ENCODE data around the gene SCAMP2.

SCAMP2 gene

DNA sequence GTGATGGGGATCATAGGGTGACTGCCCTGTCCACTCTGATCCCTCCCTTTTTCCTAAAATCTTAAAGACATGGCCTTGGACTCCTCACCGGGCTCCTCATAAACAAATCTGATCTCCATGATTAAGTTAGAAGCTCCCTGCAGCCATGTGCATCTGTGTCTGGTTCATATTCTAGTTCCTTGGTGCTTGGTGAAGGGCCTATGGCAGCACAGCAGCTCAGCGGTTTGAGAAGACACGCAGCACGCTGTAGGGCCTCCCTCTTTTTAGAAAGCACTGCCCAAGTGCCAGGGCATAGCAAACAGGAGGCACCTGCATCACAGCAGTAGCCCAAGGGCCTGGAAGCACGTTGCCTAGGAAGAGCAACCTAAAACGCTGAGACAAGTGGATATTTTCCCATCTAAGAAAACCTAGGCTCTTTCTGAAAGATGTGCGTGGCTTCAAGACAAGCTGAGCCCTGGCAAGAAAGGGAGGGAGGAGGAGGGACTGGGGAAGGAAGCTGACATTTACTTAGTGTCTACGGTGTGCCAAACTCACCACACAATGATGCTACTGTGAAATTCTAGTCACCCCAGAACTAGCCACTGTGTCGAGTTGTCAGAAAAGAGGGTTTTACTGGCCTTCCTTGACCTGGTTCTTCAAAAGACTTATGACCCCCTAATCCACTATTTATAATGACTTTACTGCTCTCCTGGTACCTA lies 15.3 kb downstream of the SCAMP2 start:
- DNase-seq = no peak

DNA sequence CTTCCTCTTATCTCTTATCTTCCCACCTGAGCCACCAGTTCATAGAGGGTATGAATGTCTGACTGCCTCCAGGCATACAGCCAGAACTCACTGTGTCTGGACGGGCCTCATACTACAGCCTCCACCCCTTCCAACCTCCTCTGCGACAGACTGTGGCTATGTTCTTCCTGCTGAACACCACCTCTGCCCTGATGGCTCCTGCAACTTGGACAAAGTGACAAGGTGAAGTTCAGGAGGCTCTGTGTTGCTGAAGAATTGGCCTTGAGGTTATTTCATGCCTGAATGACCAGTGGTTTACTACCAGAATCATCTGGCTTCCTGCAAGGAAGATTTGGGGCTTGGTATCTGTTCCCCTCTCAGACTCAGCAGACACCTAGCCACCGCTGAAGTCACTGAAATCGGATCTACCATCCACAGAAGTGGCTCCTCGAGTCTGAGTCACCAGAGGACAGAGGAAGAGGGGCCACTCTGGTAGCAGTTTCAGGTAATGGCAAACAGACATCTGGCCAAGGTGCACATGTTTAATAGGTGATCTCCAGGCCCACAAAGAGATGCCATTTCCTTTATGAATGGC lies 16.0 kb downstream of the SCAMP2 start:
- no peak for DNase-seq

DNA sequence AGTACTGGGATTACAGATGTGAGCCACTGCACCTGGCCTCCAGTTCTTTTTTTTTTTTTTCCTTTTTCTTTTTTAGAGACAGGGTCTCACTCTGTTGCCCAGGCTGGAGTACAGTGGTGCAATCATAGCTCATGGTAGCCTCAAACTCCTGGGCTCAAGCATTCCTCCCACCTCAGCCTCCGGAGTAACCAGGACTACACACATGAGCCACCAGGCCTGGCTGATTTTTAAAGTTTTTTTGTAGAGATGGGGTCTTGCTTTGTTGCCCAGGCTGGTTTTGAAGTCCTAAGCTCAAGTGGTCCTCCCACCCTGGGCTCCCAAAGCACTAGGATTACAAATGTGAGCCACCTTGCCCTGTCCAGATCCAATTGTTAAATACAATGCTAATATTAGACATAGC lies 16.6 kb downstream of the SCAMP2 start:
- DNase-seq = no peak

DNA sequence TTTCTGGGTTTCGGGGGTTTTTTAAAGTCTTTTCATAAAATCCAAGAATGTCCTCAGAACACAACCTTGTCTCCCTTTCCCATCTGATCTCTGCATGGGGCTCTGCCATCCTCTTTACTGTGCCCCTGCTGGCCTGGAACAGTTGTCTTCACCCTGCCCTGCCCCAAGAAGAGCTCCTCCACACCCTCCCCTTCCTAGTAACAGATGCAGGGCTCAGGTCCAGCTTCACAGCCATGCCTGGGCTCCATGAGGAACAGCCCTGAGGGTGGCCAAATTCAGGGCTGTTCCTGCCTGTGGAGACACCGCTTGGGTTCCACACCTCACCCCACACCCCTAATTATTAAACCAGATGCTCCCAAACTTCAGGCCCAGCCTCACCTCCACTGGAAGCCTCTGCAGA lies 17.3 kb downstream of the SCAMP2 start:
- no peak for DNase-seq

DNA sequence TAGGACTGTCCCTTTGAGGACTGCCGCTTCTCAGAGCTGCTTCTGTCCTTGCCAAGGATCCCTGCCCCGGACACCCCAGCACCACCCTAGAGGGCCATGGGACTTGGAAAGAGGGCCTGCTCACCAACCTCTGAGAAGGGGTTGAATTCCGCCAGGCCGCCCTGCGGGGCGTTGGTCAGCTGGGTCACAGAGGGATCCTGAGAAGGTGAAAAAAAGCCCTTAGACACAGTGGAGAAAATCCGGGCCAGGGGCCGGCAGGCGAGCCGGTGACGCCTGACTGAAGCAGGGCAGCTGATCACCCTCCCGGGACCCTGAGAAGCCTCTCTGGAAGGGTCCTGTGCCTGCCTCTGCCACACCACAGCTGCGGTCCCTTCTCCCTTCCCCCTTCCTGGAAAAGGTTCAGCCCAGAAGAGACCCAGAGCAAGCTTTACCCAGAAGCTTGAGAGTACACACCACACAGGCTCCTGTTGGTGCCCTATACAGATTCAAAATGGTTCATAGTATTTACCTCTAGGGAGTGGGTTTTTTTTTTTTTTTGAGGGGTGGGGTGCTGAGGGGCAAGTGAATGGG lies 18.6 kb downstream of the SCAMP2 start:
- no peak for DNase-seq

DNA sequence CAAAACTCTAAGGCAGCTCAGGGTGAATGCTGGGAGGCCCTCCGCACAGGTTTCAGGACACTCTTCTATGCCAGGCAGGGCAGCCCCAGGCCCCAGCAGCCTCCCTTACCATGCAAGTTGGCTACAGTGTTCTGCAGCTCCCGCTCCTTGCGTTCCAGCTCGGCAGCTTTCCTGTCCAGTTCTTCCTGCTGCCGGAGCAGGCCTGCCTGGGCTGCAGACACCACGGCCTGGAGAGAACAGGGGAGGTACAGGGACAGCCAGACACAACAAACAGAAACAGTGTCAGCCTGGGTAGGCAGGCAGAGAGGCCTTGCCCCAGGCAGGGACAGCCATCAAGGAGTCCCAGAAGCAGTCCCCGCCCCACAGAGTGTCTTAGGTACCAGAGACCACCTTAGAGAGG lies 21.2 kb downstream of the SCAMP2 start:
- DNase-seq = no peak

DNA sequence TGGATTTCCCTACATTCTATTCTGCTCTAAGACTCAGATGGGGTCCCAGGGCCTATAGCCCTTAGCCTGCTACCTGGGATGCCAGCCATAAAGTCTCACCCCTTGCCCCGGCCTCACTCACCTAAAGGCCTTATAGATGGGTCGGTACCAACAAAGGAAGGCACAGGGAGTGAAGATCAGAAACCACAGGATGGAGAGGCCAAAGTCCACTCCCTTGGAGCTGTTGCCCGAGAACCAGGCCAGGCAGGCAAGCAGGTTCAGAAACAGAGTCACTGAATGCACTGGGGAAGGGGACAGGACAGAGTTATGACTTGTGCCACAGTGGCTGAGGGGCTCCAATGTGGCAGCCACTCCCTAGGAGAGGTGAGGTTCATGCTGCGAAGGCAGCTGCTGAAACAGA lies 22.8 kb downstream of the SCAMP2 start:
- DNase-seq = no peak

DNA sequence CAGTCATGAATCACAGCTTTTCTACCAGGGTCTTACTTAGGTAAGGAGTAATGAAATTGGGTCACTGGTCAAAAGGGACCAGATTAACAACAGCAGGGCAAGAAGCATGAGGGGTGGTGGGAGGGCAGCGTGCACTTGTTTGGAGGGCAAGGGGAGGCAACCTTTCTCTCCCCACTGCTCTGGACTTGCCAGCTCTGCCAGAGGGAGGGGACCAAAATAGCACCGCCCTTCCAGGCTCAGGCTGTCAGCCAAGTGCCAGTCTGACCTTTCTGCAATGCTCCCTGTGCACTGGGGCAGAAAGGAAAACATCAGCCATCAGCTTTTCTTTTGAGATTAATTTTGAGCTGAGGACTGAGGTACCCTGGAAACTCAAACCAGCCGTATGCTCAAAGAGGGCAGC lies 25.7 kb downstream of the SCAMP2 start:
- DNase-seq = no peak

DNA sequence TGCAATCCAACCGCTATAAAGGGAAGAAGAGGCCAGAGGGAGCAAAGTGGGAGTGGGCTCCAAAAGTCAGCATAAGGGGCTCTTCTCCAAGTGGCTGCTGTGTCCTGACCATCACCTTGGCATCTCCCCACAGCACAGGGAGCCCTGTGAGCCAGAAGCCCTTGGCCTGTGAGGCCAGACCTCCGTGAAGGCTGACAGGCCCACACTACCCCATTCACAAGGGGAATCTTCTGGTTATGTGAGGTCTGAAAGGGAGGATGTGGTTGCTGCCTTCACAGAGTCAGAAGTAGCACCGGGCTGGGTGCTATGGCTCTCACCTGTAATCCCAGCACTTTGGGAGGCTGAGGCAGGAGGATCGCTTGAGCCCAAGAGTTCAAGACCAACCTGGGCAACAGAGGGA lies 27.6 kb downstream of the SCAMP2 start:
- DNase-seq = peak; percentile 40

DNA sequence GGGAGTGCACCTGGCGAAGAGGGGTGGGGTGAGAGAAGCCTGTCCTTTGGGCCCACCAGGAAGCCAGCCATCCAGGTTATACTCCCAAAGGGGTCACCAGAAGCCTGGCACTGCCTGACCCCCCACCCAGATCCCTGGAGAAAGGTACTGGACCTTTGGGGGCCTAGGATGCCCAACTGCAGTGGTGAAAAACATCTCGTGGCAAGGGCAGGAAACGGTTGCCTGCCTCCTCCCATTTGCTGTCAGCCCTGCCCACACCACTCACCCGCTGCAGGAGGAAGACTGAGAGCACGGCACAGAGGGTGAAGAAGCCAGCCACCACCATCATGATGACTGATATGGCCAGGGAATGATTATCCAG lies 28.0 kb downstream of the SCAMP2 start:
- peak; percentile 79 for DNase-seq

DNA sequence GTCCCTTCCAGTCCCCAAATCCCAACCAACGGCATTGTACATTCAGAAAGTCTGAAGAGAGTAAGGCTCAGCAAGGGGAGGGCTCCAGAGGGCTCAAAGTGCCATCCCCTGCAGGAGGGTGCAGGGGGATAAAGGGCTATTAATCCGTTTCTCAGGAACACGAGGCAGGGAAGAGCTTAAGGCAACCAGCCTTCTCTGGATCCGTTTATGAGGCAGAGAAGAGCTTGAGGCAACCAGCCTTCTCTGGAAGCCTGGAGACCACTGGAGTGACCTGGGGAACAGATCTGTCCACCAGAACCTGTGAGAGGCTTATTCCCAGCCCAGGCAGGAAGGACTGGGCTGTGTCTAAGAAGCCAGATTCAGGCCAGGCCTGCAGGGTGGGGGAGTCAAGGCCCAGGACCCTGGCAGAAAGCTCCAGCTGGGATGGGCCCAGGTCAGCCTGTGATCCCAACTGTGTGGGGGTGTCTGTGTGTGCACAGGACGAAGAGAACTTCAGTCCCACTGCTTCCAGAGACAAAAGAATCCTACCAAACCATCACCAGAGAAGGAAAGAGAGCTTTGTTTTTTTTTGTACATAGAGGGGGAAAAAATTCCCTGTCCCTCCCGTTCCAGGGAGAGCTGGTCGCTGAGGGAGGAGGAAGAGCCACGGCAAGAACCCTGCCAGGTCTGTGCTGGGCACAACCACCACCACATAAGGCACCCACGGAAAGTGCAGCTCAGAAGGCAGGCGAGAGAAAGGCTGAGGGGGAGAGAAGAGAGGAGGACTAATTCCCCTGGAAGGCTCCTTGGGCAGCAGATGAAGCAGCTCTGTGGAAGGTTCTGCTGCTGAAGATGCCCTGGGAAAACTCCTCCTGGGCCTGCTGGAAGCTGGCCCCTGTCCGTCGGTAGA lies 28.6 kb downstream of the SCAMP2 start:
- no peak for DNase-seq

DNA sequence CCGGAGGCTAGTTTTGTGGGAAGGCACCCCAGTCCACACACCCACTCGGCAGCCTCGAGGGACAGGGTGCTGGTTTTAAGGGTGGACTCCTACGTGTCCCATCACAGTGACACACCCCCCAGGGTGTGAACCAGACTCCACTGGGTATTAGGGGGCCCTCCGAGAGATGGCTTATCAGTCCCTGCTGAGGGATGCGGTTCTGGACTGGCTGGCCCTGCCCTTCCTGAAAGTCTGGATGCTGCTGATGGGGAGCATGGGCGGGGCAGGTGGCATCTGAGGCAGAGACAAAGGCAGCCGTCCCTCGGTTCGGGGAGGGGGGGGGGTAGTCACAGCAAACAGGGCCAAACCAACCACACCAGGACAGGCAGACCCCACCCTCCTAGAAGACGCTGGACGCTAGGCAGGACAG lies 29.3 kb downstream of the SCAMP2 start:
- DNase-seq = no peak

DNA sequence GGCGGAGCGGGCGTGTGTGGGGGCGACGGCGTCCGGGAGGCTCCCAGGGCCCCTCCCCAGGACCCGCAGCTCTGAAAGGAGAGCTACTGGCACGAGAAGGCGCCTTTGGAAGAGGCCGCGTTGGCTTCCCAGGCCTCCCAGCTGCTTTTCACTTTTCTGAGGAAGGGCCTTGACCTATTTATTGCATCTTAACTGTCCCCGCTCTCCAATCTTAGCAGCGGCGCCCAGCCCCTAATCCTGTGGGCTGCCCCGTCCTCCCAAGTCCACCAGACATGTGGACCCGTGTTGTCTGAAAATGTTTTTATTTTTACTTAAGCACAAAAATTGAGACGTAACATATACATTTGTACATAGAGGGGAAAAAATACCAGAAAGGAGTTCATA lies 29.7 kb downstream of the SCAMP2 start:
- no peak for DNase-seq

DNA sequence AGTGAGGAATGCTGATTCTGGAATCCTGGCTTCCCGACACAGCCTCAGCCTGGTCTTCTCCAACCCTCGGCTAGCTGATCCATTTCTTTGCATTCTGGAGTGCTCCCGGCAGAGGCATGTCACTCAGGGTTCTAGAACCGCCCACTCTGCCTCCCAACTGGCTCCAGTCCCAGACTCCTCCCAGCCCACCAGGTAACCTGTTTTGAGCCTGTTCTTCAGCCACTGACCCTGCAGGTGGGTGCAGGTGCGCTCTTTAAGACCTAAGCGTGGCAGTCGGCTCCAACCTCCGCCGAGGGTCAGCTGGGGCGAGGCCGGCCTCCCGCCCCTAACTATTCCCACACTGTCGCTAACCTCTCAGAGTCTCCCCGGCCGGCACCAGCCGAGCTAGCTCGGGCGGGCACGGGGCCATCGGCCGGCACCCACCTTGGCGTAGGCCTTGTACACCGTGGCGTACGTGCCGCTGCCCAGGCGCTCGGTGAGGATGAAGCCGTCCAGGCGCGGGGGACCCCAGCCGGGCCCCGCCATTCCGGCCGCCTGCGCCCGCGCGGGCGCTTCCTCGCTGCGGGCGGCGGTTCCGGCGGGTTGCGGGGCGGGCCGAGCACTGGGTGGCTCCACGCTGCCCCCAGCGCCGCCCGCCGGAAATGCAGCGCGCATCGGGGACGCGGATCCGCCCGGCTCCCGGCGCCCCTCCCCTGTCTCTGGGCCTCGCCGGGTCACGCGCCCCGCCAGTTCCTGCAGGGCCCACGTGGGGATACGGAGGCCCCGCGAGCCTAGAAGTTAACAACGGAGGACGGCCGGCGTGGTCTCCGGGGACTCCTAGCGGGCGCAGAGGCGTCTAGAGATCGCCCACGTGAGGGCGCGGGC lies 30.4 kb downstream of the SCAMP2 start, which contains the start of gene ULK3:
Gene ULK3, minus strand, starts transcription at position 576 of the 864 bp plus-strand sequence. Its CDS starts 51 bp downstream, at position 525.
- DNase-seq = peak; percentile 94

DNA sequence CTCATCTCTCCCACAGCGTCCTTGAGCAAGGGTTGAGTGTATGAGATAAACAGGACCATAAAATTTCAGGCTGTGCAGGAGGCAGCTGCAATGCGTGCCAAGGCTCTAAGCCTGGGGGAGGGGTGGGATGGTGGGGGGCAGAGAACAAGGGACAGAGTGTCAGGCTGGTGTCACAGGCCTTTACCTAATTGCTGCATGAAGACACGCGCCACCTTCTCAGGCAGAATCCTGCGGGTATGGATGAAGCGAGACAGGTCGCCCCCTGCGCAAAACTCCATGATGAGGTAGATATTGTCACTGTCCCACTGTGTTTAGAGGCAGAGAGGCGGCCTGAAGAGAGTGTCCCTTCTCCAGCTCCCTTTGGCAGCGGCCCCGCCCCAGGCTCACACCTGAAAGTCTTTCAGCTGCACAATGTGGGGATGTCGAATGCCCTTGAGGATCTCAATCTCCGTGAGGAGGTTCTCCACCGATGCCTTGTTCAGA lies 31.2 kb downstream of the SCAMP2 start:
- no peak for DNase-seq

DNA sequence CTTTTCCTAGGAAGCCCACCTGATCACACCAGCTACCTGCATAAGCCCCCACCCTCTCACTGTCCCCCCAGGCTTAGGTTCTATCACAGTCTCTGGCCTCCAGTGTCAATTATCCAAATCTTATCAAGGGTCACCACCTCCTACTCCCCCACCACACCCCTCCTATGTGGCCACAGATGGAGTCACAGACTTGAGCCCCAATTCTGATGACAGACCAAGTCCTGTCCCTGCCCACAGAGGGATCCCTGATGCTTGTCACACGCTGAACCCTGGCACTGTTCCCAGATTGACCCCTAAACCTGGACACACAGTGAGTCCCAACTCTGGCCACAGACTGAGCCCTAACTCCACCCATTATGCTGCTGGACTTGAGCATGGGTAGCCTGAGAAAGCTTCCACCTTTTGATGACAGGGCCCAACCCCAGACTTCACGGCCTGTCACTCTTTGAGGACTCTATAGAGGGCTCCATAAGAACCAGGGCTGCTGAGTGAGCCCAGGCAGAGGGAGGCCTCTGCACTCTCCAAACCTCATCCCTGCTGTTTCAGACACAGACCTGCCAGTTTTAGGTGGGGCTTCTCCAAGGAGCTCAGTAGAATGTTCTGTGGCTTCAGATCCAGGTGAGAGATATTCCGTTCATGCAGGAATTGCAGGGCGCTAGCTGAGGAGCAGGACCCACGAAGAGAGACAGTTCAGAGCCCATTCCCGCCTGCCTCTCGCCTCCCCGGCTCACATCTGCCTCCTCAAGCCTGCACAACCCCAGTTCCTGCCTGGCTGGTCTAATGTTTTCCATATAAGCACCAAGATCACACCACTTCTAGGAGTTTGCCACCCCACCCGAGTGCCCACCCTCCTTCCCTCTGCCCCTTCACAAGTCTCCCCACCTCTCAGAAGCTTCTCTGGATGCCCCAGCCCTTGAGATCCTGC lies 32.1 kb downstream of the SCAMP2 start:
- no peak for DNase-seq

DNA sequence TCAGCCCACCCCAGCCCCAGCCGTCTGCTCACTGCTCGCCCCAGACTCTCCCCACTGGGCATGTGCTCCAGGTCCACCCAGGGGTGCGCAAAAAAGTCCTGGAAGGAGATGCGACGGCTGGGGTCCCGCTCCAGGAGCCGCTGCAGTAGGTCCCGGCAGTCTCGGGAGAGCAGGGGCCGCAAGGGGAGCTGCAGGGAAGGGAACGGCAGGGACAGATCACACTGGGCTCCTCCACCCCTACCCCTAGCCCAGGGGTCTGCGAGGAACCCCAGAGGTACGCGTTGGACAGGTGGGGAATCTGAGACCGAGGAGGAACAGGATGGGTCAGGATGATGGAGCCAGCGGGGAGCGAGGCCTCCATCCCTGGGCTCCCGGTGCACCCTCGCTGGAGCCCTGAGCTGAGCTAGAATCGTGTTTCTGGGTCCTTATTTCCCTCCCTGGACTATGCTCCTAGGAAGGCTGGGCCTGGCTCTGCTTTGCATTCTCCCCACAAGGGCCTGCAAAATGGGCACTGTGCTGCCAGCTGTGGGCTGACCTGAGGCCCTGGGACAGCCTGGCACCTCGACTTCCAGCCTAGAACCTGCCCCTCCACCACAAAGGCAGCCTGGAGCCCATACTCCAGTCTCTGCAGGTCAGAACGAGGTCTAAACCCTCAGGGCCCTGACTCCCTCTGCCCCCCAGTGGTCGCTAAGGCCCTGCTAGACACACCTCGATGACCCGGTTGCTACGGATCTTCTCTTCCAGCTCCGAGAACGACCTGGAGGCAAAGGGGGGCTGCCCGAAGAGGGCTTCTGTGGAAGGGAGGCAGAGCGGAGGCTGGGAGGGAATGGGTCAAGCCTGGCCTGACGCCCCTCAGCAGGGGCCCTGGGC lies 33.4 kb downstream of the SCAMP2 start:
- DNase-seq = no peak

DNA sequence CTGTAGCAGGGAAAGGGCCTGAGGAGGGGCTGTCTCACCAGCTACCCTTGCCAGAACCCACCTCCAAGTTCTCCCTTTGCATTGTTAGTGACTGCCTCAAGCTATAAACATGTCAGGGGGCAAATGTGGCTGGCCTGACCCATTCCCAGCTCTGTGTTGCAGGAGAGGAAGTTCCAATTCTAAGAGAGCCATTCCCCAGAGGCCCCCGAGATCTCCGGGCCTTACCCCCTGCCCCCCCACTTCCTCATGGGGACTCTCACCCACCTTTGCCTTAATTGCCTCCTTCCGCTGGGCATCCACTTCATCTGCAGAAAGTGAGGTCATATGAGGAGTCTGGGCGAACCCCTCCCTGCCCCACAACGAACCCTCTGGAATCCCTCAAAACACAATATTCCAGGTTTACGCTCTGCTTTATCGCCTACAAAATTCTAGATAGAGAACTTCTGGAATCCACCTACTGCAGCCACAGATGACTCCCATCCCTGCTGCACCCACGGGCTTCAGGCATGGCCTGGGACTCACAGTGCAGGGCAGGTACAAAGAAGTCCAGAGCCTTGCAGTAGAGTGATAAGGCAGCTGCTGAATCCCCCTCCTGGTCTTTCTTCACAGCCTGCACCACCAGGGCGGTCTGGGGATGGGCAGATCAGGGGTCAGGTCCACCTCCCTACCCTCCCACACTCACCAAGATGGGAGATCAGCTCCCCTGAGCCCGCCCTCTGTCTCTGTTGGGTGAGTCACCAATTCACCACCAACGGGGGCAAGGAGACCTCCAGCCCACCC lies 34.2 kb downstream of the SCAMP2 start:
- DNase-seq = no peak

DNA sequence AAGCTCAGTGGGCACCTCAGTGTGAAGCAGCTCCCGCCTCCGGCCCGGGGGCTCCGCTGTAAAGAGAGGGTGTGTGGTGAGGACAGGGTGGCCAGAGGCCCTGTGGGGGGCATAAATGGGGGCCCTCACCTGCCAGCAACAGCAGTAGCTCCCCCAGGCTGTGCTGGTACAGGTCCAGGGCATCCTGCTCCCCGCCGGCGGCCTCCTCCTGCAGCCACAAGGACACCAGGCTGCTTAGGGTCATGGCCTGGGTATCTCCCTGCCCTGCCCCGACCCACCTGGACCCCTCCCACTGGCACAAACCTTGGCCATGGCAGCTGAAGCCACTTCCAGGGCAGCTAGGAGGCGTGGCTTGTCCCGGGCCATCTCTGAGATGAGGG lies 35.0 kb downstream of the SCAMP2 start:
- no peak for DNase-seq

All from CD4-positive, alpha-beta T cell treated with Interleukin-17A for 4 hours (primary cell).